Right lobe of liver (tissue), 4 donors: ENCODE results near the gene CADPS.

ENCODE experiments used
- CTCF ChIP-seq, 4 donors: fragments of 200-600 bp in 3 of 4; fragments of 450-650 bp in 1 of 4; IDR thresholded peaks; one replicate each; pipeline versions ENCODE4 v1.5.1 to v1.8.0; 2016 to 2022; ENCODE audit warnings: antibody characterized with exemption in 4 of 4, mild to moderate bottlenecking in 2 of 4
- POLR2A ChIP-seq: fragments of 450-650 bp; IDR thresholded peaks from one replicate; pipeline ENCODE4 v1.6.1; 2017; ENCODE audit warnings: antibody characterized with exemption, mild to moderate bottlenecking
- donor health status: DM: no; HTN: no; CAD: no.
- donor health status: DM: no; HTN: no; CAD: no.
- donor health status: DM: no; HTN: yes; CAD: no.

DNA sequence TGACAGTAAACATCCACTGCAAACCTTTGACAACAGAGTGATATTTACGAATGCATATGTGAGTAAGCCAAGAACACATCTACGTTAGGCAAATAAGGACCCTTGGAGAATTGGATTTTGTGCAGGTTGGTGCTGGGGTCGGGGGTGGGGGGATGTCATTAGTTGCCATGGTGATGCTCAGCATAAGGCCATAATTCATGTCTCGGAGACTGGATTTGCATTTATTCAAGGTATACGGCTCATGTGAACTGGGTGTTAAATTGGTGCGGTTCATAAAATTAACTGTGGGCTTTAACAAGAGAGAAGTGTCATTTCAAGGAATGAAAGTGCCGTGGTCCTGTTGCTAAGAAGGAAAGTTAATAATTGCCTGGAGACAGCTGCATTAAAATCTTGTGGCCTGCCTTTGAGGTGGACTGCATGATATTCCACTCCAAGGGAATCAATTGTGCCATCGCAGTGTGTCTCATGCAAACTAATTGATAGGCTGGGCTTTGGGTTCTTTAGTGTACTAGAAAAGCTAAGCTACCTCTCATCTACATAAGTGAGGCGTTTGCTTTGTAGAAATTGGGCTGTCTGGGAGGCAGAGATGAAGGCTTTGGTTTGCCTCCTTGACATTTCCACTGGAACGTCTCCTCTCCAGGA lies 273.0 kb downstream of the CADPS start:
- TF ChIP-seq CTCF (IDR thresholded peaks at IDR 0.05) = no peak
- no peak for TF ChIP-seq POLR2A
